Lower leg skin (tissue), 4 donors: ENCODE measurements around the gene NR1H3. TPM values are rescaled to one million over a fixed set of nuclear protein-coding genes. Genes with fewer than 3 reads are reported as not detected.

Source experiments
- DNase-seq, 2 donors: peaks; one replicate each; pipeline ENCODE4 v3.0.0-alpha.2; 2019; ENCODE audit warnings: low spot score in 2 of 2
- H3K4me3 ChIP-seq: fragments of 200-600 bp; sonication (generic); 2 replicates; pipeline ENCODE4 v1.5.1; 2017; ENCODE audit warnings: mild to moderate bottlenecking, low read depth; ENCODE audit not compliant: poor library complexity, severe bottlenecking
- POLR2A ChIP-seq, 2 donors: fragments of 450-650 bp; IDR thresholded peaks; one replicate each; pipeline ENCODE4 v1.6.1; 2016 to 2017; ENCODE audit warnings: antibody characterized with exemption in 2 of 2, mild to moderate bottlenecking in 1 of 2, moderate library complexity in 1 of 2
- WGBS, 2 donors: methylation state at CpG; one replicate each; pipeline ENCODE4 v1.1.5; 2018; 5-methylcytosine and 5-hydroxymethylcytosine counted together
- intact Hi-C: fragments of 100-400 bp; cut with DNase I; formaldehyde crosslinking; loops from one replicate; pipeline ENCODE4 v1.15.0; 2023; ENCODE audit warnings: low total_unique reads
- total RNA-seq, 4 donors: library from RNA; depleted of rRNA; stranded (reverse); fragments of >200 nt; gene quantifications; one replicate each; pipeline ENCODE4 v1.1.0, GENCODE V29; 2016
- TF ChIP-seq, protein P1 (sequence below), 3 donors: fragments of 450-650 bp; IDR thresholded peaks; one replicate each; pipeline ENCODE4 v1.5.1; 2016; ENCODE audit warnings: antibody characterized with exemption in 3 of 3, mild to moderate bottlenecking in 3 of 3, moderate library complexity in 2 of 3

Gene NR1H3
- total RNA-seq, 4 donors from 2014 or later: 18.5 to 34.6 (median 23.4) TPM

DNA sequence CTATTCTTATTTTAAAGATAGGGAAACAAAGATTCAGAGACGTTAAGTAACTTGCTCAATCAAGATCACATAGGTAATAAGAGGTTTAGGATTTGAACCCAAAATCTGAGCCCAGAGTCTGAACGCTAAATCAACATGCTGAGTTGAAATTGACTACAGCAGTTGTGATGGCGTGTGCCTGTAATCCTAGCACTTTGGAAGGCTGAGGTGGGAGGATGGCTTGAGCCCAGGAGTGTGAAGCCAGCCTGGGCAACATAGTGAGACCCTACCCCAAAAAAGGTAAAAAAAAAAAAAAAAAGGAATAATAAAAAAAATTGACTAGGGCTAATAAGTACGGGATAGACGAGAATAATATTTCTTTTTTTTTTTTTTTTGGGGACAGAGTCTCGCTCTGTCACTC, 1.4 kb upstream of the NR1H3 start:
- intact Hi-C loops: no loop called here
- no peak for TF ChIP-seq POLR2A (IDR thresholded peaks at IDR 0.05)
- TF ChIP-seq, protein P1, sequence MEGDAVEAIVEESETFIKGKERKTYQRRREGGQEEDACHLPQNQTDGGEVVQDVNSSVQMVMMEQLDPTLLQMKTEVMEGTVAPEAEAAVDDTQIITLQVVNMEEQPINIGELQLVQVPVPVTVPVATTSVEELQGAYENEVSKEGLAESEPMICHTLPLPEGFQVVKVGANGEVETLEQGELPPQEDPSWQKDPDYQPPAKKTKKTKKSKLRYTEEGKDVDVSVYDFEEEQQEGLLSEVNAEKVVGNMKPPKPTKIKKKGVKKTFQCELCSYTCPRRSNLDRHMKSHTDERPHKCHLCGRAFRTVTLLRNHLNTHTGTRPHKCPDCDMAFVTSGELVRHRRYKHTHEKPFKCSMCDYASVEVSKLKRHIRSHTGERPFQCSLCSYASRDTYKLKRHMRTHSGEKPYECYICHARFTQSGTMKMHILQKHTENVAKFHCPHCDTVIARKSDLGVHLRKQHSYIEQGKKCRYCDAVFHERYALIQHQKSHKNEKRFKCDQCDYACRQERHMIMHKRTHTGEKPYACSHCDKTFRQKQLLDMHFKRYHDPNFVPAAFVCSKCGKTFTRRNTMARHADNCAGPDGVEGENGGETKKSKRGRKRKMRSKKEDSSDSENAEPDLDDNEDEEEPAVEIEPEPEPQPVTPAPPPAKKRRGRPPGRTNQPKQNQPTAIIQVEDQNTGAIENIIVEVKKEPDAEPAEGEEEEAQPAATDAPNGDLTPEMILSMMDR (IDR thresholded peaks at IDR 0.05): no peak
- H3K4me3 ChIP-seq: no peak overlapping the region
- no peak for DNase-seq
- 87 to 91% methylated on average over 6 of the region's 6 CpGs for WGBS, 2 donors

DNA sequence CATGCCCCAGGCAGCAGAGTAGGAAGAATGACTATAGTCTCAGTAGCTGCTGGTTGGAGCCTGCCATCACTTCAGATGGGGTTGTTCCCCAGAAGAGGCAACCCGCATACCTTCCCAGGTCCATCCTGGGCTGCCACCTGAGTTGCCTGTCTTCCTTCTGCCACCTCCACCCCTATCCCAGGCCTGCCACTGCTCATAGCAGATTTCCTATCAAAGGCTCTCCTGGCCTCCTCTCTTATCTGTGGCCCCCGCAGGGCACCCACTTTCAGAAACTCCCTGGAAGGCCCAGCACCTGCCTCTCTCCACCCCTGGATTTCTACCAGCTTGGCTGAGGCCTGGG, 649 bp upstream of the NR1H3 start:
- H3K4me3 ChIP-seq: no peak overlapping the region
- intact Hi-C loops: no loop called here
- DNase-seq: no peak
- TF ChIP-seq, protein P1 (IDR thresholded peaks at IDR 0.05): no peak
- no peak for TF ChIP-seq POLR2A (IDR thresholded peaks at IDR 0.05)
- WGBS, 2 donors: 41 to 48% methylated on average over 2 of the region's 2 CpGs

DNA sequence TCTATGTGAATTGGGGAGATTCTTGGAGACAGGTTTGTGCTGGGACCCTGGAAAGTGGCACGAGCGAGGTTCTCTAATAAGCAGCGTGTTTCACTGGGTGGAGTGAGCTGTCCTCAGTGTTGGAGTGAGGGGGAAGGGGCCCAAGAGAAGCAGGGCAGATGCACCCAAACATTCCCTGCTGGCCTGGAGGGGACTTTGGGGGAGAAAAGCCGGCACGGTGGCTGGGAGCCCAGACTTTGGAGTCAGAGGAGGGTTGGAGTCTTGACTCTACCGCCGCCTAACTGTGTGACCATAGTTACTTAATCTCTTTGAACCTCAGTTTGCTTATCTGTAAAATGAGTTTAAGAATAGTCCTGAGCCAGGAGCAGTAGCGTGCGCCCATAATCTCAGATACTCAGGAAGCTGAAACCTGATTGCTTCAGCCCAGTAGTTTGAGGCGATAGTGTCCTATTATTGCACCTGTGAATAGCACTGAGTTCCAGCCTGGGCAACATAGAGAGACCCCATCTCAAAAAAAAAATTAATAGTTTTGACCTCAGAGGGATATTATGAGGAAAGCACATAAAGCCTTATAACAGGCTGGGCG, 614 bp downstream of the NR1H3 start:
- no peak for TF ChIP-seq POLR2A (IDR thresholded peaks at IDR 0.05)
- 60 to 61% methylated on average over 11 of the region's 11 CpGs for WGBS, 2 donors

GRCh38 chr11:47259232-47259977, 1.6 kb downstream of the NR1H3 start:
- TF ChIP-seq POLR2A (IDR thresholded peaks at IDR 0.05): no peak
- TF ChIP-seq, protein P1 (IDR thresholded peaks at IDR 0.05): no peak
- no peak overlapping the region for H3K4me3 ChIP-seq
- intact Hi-C loops: no loop called here
- no peak for DNase-seq
- WGBS, 2 donors: 42 to 43% methylated on average over 9 to 10 of the region's 10 CpGs

More for the DNA sequence above, 614 bp downstream of the NR1H3 start:
- intact Hi-C loops: no loop called here
- no peak for DNase-seq
- H3K4me3 ChIP-seq: no peak overlapping the region

GRCh38 chr11:47260366-47260765, 2.6 kb downstream of the NR1H3 start:
- WGBS, 2 donors: 90% methylated on average over 19 of the region's 19 CpGs
- intact Hi-C loops: no loop called here
- no peak for DNase-seq
- TF ChIP-seq, protein P1 (IDR thresholded peaks at IDR 0.05): no peak
- no peak for TF ChIP-seq POLR2A (IDR thresholded peaks at IDR 0.05)
- H3K4me3 ChIP-seq: no peak overlapping the region

GRCh38 chr11:47261291-47261800, 3.5 kb downstream of the NR1H3 start:
- no peak for DNase-seq
- H3K4me3 ChIP-seq: no peak overlapping the region
- WGBS, 2 donors: 92 to 93% methylated on average over 22 of the region's 22 CpGs
- TF ChIP-seq POLR2A (IDR thresholded peaks at IDR 0.05): no peak
- TF ChIP-seq, protein P1 (IDR thresholded peaks at IDR 0.05): no peak
- intact Hi-C loops: no loop called here
